B cell (primary cell): ENCODE data around the gene CCND1. TPM values are rescaled to one million over a fixed set of nuclear protein-coding genes. Genes with fewer than 3 reads are reported as not detected.

Experiments used
- ATAC-seq: fragments of 200-7000 bp; cut with Tn5 transposase; one replicate; pipeline ENCODE4 v1.10.0; 2021; ENCODE audit warnings: low read depth, mild to moderate bottlenecking, moderate number of reproducible peaks, moderate library complexity
- CTCF ChIA-PET: fragments of 350-600 bp; sonication (Branson Sonifier 250); formaldehyde crosslinking; loops from one replicate; lab custom pipeline; 2021; ENCODE audit warnings: antibody characterized with exemption, inconsistent platforms; lab: Charles Lee
- POLR2A ChIA-PET: fragments of 350-600 bp; sonication (Branson Sonifier 250); formaldehyde crosslinking; loops from one replicate; lab custom pipeline; 2021; ENCODE audit warnings: antibody characterized with exemption; lab: Charles Lee
- DNase-seq: peaks from one replicate; pipeline ENCODE4 v3.0.0; 2013
- H2AFZ ChIP-seq: 2 replicates; pipeline ENCODE4 v1.6.1; 2012; ENCODE audit warnings: mild to moderate bottlenecking, low read depth, low read length; ENCODE audit not compliant: insufficient read depth, poor library complexity, severe bottlenecking
- H3K27ac ChIP-seq, 2 donors: 1 replicate in 1 of 2; 2 replicates in 1 of 2; pipeline ENCODE4 v1.5.1; 2012 to 2013; ENCODE audit warnings: low read length in 2 of 2, mild to moderate bottlenecking in 2 of 2, moderate library complexity in 1 of 2
- H3K27me3 ChIP-seq, 4 experiments: fragments of 200-600 bp in 1 of 4; sonication (generic) in 1 of 4; replicated peaks in 1 of 4; 1 replicate in 2 of 4; 2 replicates in 2 of 4; pipeline versions ENCODE4 v1.6.1 to v1.7.0; 2013 to 2016; ENCODE audit warnings: low read length in 3 of 4, mild to moderate bottlenecking in 2 of 4, mixed read lengths in 1 of 4, moderate library complexity in 1 of 4; ENCODE audit not compliant: insufficient read depth in 4 of 4, control insufficient read depth in 3 of 4; ENCODE audit errors: control extremely low read depth in 1 of 4
- H3K36me3 ChIP-seq, 2 experiments: replicated peaks in 1 of 2; 1 replicate in 1 of 2; 2 replicates in 1 of 2; pipeline versions ENCODE4 v1.6.1 to v1.7.1; 2013; ENCODE audit warnings: low read length in 1 of 2; ENCODE audit not compliant: insufficient read depth in 2 of 2, control insufficient read depth in 1 of 2; ENCODE audit errors: control extremely low read depth in 1 of 2, extremely low read depth in 1 of 2
- H3K4me1 ChIP-seq, 2 donors: fragments of 200-600 bp in 1 of 2; sonication (generic) in 1 of 2; 1 replicate in 1 of 2; 2 replicates in 1 of 2; pipeline versions ENCODE4 v1.5.1 to v1.6.1; 2013 to 2017; ENCODE audit warnings: low read length in 2 of 2; ENCODE audit not compliant: control insufficient read depth in 2 of 2, insufficient read depth in 2 of 2
- H3K4me2 ChIP-seq: replicated peaks from 2 replicates; pipeline ENCODE3; 2012; ENCODE audit warnings: mild to moderate bottlenecking, low read depth, low read length; ENCODE audit not compliant: poor library complexity, severe bottlenecking
- H3K4me3 ChIP-seq, 5 experiments: fragments of 200-600 bp in 1 of 5; sonication (generic) in 1 of 5; 1 replicate in 3 of 5; 2 replicates in 2 of 5; pipeline versions ENCODE4 v1.5.1 to v1.7.0; 2011 to 2016; ENCODE audit warnings: low read length in 4 of 5, mild to moderate bottlenecking in 4 of 5, low read depth in 2 of 5, control low read depth in 1 of 5, moderate library complexity in 1 of 5; ENCODE audit not compliant: insufficient read depth in 1 of 5; ENCODE audit errors: control extremely low read depth in 1 of 5, extremely low read depth in 1 of 5
- H3K79me2 ChIP-seq: fragments of 200-600 bp; sonication (generic); one replicate; pipeline ENCODE4 v1.6.0; 2016; ENCODE audit warnings: low read length; ENCODE audit not compliant: control insufficient read depth, insufficient read depth
- H3K9ac ChIP-seq: fragments of 200-600 bp; sonication (generic); 2 replicates; pipeline ENCODE4 v1.6.1; 2017; ENCODE audit warnings: mild to moderate bottlenecking, low read length, moderate library complexity
- H3K9me3 ChIP-seq, 3 donors: one replicate each; pipeline versions ENCODE4 v1.6.1 to v1.7.1; 2013; ENCODE audit warnings: low read length in 2 of 3; ENCODE audit not compliant: control insufficient read depth in 2 of 3, insufficient read depth in 1 of 3; ENCODE audit errors: control extremely low read depth in 1 of 3
- H4K20me1 ChIP-seq: 2 replicates; pipeline ENCODE4 v1.6.0; 2012; ENCODE audit warnings: mild to moderate bottlenecking, low read length; ENCODE audit not compliant: insufficient read depth, control insufficient read depth, poor library complexity, severe bottlenecking
- H3K27ac Mint-ChIP-seq: one replicate; pipeline ENCODE4 v1.8.0; 2021; ENCODE audit warnings: mixed read lengths
- H3K27me3 Mint-ChIP-seq: one replicate; pipeline ENCODE4 v1.8.0; 2021; ENCODE audit warnings: mixed read lengths
- H3K4me1 Mint-ChIP-seq: one replicate; pipeline ENCODE4 v1.8.0; 2021; ENCODE audit warnings: mixed read lengths
- H3K4me3 Mint-ChIP-seq: one replicate; pipeline ENCODE4 v1.8.0; 2021; ENCODE audit warnings: mixed read lengths
- H3K9me3 Mint-ChIP-seq: one replicate; pipeline ENCODE4 v1.8.0; 2022; ENCODE audit warnings: mixed read lengths; ENCODE audit not compliant: insufficient read depth
- CTCF ChIP-seq: fragments of 200-600 bp; IDR thresholded peaks from one replicate; pipeline ENCODE4 v1.8.0; 2022; ENCODE audit warnings: antibody characterized with exemption, mild to moderate bottlenecking
- EZH2 ChIP-seq: IDR thresholded peaks from 2 replicates; pipeline ENCODE4 v1.6.1; 2012; ENCODE audit warnings: borderline replicate concordance, low read depth, mild to moderate bottlenecking, moderate library complexity, low read length; ENCODE audit not compliant: insufficient read depth, poor library complexity, severe bottlenecking
- WGBS: methylation state at CpG from one replicate; pipeline ENCODE4 v1.1.5; 2013; ENCODE audit warnings: missing lambda C conversion rate; ENCODE audit not compliant: insufficient coverage; 5-methylcytosine and 5-hydroxymethylcytosine counted together
- intact Hi-C: fragments of 100-400 bp; cut with micrococcal nuclease; formaldehyde crosslinking; loops from one replicate; pipeline ENCODE4 v1.10.0; 2022
- polyA plus RNA-seq: library from polyadenylated mRNA; depleted of rRNA; stranded (reverse); fragments of >200 nt; gene quantifications from 2 replicates; pipeline ENCODE4 v1.2.3, GENCODE V29; 2012
- total RNA-seq, 2 donors: library from RNA; stranded (reverse); fragments of 120-200 nt in 1 of 2; gene quantifications; 1 replicate in 1 of 2; 2 replicates in 1 of 2; pipeline versions ENCODE4 v1.2.3 to v1.2.4, GENCODE V29; 2013 to 2022

The CCND1 gene
- total and polyA plus RNA-seq, 2 donors (not counting 1 experiment from before 2014, with no cell fraction given), result 4.9 to 8.8 TPM

GRCh38 chr11:69635195-69635594, 5.8 kb upstream of the CCND1 start:
- 100% methylated on average over 2 of the region's 6 CpGs for WGBS
- peaks cover 26% of the 10 kb centered on the region for H3K4me1 Mint-ChIP-seq
- no peak for DNase-seq
- Histone ChIP-seq H4K20me1 (no peaks in the 10 kb centered on the region), H2AFZ (no peak overlapping the region), H3K27me3 (peaks cover 0 to 47% (median 33%) of the 10 kb centered on the region in 4 experiments), H3K4me1 (peaks cover 36 to 38% of the 10 kb centered on the region in 2 donors), H3K9me3 (peaks cover 0 to 28% (median 3%) of the 10 kb centered on the region in 3 donors), H3K9ac (no peak overlapping the region), H3K4me2 (no peak overlapping the region), H3K27ac (no peak overlapping the region), H3K36me3 (no peaks in the 10 kb centered on the region), H3K4me3 (no peak overlapping the region), H3K79me2 (no peaks in the 10 kb centered on the region)
- H3K27me3 Mint-ChIP-seq, result peaks cover 44% of the 10 kb centered on the region
- H3K9me3 Mint-ChIP-seq, result no peaks in the 10 kb centered on the region
- no peak overlapping the region for H3K4me3 Mint-ChIP-seq
- no peak overlapping the region for H3K27ac Mint-ChIP-seq
- CTCF ChIA-PET, result no interaction called here
- no peak for TF ChIP-seq CTCF
- no peak for TF ChIP-seq EZH2
- intact Hi-C loops, result no loop called here
- ATAC-seq, result no peak
- POLR2A ChIA-PET, result no interaction called here

- Histone ChIP-seq H3K4me3 (no peak overlapping the region), H3K9ac (no peak overlapping the region), H3K27ac (no peak overlapping the region), H3K4me2 (peak overlapping the region; percentile 78), H3K27me3 (peaks cover 0 to 52% (median 36%) of the 10 kb centered on the region in 4 experiments), H3K4me1 (peaks cover 43% of the 10 kb centered on the region in 2 donors), H4K20me1 (no peaks in the 10 kb centered on the region), H2AFZ (no peak overlapping the region), H3K9me3 (peaks cover 0 to 22% (median 0%) of the 10 kb centered on the region in 3 donors), H3K79me2 (no peaks in the 10 kb centered on the region), H3K36me3 (no peaks in the 10 kb centered on the region)
- H3K4me1 Mint-ChIP-seq, result peaks cover 32% of the 10 kb centered on the region
- H3K4me3 Mint-ChIP-seq, result peak overlapping the region; percentile 8
- ATAC-seq (no peak), DNase-seq (no peak)
- TF ChIP-seq CTCF (no peak), EZH2 (no peak)
- CTCF ChIA-PET, result no interaction called here
- peaks cover 49% of the 10 kb centered on the region for H3K27me3 Mint-ChIP-seq
- 82% methylated on average over 17 of the region's 17 CpGs for WGBS
- H3K27ac Mint-ChIP-seq, result no peak overlapping the region
- intact Hi-C loops, result no loop called here
- H3K9me3 Mint-ChIP-seq, result no peaks in the 10 kb centered on the region
- POLR2A ChIA-PET, result no interaction called here
Measured at GRCh38 chr11:69635804-69636511, 5.0 kb upstream of the CCND1 start.
